Loucy (cell line): ENCODE data around the gene KLC1.

Experiments
- EZH2phosphoT487 ChIP-seq: fragments of 200-600 bp; IDR thresholded peaks from 2 replicates; pipeline ENCODE4 v1.6.1; 2018; ENCODE audit warnings: antibody characterized with exemption, mild to moderate bottlenecking, moderate library complexity, borderline replicate concordance
- TF ChIP-seq, protein P1 (sequence below): fragments of 200-600 bp; sonication (generic); conservative IDR thresholded peaks from 2 replicates; pipeline ENCODE4 v1.5.1; 2014; ENCODE audit warnings: mild to moderate bottlenecking, antibody characterized with exemption, low read length

GRCh38 chr14:103628221-103628683, 759 bp upstream of the KLC1 start:
- TF ChIP-seq, protein P1, sequence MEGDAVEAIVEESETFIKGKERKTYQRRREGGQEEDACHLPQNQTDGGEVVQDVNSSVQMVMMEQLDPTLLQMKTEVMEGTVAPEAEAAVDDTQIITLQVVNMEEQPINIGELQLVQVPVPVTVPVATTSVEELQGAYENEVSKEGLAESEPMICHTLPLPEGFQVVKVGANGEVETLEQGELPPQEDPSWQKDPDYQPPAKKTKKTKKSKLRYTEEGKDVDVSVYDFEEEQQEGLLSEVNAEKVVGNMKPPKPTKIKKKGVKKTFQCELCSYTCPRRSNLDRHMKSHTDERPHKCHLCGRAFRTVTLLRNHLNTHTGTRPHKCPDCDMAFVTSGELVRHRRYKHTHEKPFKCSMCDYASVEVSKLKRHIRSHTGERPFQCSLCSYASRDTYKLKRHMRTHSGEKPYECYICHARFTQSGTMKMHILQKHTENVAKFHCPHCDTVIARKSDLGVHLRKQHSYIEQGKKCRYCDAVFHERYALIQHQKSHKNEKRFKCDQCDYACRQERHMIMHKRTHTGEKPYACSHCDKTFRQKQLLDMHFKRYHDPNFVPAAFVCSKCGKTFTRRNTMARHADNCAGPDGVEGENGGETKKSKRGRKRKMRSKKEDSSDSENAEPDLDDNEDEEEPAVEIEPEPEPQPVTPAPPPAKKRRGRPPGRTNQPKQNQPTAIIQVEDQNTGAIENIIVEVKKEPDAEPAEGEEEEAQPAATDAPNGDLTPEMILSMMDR: no peak
- TF ChIP-seq EZH2phosphoT487: no peak
